HG03064 (cell line): ENCODE results near the gene TNNT3.

Experiments
- ATAC-seq: cut with Tn5 transposase; IDR thresholded peaks from one replicate; pipeline ENCODE4 v1.9.1; 2021; ENCODE audit warnings: low read depth; ENCODE audit not compliant: unreplicated experiment

Gene TNNT3

GRCh38 chr11:1893581-1894359, 25.7 kb upstream of the TNNT3 start:
- ATAC-seq: no peak

DNA sequence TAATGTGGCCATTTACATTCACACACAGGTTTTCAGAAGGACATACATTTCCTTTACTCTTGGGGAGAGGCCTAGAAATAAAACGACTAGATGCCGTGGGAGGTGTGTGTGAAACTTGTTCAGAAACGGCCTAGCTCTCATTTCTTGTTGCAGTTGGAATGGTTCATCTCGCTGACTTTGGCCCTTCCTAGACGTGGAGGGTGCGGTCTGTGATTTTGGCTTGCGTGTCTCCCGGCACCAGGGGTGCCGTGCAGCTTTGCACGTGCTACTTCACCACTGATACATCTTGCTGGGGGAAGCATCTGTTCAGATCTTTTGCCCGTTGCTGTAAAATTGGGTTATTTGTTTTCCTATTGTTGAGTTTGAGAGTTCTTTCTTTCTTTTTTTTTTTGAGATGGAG, 24.7 kb upstream of the TNNT3 start:
- no peak for ATAC-seq

DNA sequence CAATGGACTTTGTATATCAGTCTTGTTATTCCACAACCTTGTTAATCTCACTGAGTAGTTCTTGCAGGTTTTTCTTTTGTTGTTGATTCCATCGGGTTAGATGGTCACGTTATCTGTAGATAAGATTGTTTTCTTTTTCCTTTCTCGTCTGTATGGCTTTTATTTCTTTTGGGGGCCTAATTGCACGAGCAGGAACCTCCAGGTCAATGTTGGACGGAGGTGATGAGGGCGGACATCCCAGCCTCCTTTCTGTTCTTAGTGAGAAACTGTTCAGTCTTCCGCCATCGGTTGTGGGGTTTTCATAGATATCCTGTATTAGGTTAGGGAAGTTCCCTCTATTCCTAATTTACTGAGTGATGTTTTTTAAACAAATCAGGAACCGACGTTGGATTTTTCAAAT, 23.0 kb upstream of the TNNT3 start:
- no peak for ATAC-seq

DNA sequence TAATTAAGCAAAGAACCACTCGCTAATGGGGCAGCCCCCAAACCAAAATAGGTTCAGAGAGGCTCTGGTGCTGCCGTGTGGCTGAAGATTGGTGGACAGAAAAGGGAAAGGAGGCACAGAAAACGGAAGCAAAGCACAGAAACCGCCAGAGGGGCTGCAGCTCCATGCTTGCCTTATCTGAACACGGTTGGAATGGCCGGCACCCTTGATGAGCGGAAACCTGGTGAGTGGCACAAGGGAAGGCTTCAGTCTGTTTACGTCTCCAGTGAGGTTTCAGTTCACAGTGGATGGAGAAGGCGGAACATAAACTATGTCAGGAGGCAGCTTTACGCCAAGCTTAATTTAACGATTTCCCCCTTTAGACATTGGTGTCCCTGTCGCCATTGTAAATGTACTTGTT, 22.6 kb upstream of the TNNT3 start:
- ATAC-seq: no peak

GRCh38 chr11:1899090-1899489, 20.4 kb upstream of the TNNT3 start:
- ATAC-seq: no peak

- no peak for ATAC-seq
Observed at GRCh38 chr11:1899686-1900085, 19.8 kb upstream of the TNNT3 start.

GRCh38 chr11:1906181-1906580, 13.3 kb upstream of the TNNT3 start:
- no peak for ATAC-seq

DNA sequence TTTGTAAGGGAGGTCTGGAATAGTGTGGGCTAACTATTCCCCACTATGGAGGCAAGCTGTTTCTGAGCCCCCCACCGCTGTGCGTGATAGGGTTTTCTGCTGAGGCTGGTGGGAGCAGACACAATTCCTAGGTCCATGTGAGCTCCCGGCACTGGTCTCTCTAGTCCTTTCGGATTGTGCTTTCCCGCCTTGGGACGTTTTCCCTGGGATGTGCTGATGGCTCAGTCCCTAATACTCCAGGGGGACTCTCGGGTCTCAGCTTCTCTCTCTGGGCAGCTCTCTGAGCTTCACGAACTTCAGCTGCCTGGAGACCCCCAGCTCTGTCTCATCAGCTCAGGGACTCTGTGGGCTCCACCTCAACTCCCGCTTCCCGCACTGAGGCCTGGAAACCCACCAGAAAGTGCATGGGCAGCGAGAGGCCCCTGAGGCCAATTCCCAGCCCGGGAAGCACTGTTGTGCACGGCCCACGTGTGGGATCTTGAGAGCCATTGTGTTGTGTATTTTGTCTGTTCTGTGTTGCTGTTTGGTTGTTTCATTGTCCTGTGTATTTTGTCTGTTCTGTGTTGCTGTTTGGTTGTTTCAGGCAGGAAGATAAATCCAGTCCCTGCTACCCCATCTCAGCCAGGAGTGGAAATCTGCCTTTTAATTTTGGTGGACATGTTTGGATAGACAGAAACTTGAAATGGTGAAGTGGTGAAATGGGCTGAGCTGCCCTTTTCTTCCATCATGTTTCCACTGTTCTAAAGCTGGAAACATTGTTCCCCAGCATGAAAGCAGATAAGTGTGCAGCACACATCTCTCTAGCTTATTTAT, 12.7 kb upstream of the TNNT3 start:
- no peak for ATAC-seq

DNA sequence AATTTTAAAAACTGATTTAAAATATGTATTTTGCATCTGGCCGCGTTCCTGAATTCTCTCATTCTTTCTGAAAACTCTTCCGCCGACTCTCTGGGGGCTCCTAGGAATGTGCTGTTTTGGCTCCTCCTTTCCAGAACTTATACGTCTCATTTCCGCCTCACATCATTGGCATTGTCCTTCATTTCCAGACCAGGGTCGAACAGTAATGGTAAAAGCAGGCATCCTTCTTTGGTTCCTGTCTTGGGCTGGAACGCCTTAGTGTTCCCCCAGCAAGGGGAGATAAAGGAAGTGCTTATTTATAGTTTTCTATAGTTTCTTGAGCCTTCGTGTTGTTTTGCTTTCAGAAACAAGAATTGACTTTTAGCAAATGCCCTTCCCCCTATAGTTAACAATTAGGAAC, 10.9 kb upstream of the TNNT3 start:
- no peak for ATAC-seq

- no peak for ATAC-seq
Observed at GRCh38 chr11:1909524-1909923, 10.0 kb upstream of the TNNT3 start.

DNA sequence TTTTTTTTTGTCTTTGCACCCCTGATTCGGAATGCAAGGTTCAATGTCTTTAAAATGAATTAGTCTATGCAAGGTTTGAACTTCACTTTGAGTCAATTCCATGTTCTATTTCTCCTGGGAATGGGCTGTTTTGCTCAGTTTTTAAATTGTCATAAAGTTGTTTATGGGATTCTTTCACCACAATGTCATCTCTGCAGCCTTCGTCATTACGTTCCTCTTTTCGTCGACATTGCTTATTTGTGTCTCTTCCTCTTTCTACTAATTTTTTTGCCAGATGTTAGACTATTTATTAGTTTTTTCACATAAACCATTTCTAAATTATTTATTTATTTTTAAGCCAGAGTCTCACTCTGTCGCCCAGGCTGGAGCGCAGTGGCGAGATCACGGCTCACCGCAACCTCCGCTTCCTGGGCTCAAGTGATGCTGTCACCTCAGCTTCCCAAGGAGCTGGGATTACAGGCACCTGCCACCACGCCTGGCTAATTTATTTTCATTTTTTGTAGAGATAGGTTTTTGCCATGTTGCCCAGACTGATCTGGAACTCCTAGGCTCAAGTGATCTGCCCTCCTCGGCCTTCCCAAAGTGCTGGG, 7.1 kb upstream of the TNNT3 start:
- no peak for ATAC-seq

- no peak for ATAC-seq
Observed at GRCh38 chr11:1913271-1914060, 6.0 kb upstream of the TNNT3 start.

GRCh38 chr11:1915795-1916131, 3.7 kb upstream of the TNNT3 start:
- no peak for ATAC-seq

GRCh38 chr11:1916132-1916985, 3.1 kb upstream of the TNNT3 start:
- no peak for ATAC-seq

DNA sequence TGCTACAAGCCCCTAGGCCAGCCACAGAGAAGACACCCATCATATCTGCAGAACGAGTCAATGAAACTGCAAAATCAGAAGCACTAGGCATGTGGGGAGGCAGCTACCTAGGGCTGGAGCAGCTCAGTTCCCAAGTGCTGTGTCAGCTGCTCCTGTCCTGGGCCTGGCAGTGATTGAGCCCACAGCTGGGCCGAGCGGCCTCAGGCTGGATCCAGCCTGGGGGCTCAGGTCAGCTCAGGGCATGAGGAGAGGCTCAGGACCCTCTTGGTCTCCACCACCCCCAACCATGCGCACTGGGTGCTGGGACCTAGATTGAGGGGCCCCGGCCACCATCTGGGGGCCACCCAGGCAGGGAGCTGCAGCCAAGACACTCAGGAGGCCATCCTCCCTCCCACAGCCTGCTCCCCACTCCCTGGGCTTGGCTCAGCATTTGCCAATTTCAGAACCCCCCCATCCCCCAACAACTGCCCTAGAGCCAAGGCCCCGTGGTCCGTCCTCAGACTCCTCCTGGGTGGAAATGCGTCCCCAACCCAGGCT, 2.4 kb upstream of the TNNT3 start:
- ATAC-seq: no peak

DNA sequence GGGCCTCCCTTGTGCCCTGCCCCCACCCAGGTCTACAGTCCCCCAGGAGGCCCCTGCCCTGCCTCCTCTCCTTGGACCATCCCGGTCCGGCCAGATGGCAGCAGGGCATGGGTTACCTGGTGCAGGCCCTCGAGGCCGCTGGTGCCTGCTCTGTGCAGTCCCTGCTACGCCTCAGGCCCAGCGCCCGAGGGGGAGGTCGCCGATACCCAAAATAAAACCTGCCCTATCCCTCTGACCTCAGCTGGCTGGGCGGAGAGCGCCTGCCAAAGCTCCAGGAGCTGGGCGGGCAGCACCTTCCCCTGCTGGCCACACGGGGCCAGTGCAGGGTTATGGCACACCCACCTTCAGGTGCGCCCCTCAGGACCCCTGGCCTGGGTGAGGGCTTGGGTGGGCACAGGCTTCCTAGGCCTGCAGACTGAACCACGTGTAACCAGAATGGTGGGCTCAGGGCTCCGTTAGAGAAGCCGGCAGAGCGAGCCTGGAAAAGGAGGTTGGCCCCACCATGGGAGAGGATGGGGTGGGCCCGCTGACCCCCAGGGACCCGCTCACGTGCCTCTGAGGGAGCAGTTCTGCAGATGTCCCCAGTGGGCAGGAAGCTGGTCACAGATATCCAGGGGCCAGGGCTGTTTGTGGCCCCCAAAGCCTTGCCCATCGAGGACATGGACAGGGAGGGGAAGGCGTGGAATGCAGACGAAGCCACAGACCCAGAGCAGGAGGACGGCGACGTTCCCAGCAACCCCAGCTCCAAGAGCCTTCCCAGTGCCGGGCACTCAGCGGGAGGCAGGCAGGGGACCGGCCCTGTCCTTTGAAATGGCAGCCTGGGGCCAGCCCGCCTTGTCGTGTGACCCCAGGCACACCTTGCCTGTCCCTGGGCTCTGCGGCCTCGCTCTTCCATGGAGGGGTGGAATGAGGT, 1.7 kb upstream of the TNNT3 start:
- no peak for ATAC-seq

DNA sequence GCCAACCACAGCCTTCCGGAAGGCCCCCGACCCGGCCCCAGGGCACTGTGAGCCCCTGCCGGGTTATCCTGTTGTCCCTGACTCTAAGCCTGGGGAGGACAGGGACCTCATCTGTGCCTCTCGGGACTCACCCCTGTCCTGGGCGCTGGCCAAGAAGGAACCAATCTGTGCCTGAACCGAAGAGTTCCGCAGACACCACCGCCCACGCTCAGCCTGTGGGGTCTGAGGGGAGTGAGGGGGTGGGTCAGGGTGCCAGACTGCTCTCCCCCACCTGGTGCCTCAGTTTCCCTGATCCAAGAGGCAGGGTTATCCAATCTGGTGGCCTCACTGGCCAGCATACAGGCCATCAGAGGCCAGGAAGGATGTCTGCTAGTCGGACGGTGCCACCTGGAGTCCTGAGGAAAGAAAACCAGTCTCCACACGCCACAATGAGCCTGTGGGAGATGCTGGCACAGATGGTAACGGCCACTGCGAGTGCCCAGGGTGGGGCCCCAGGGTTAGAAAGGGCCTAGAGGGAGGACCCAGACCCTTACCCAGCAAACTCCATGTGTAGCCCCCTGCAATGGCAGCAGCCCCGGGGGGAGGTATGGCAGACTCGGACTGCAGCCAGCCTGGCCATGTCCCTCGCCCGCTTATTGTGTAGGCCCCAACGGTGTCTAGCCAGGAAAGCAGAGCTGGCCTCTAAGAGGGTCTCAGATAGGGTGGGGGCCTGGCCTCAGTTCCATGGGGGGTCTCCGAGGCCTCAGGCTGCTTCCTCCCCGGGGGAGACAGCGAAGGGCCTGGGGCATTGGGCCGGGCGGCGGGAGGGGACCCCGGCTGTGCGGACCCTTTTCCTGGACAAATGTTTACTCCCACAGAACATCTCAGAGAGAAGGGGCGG, 827 bp upstream of the TNNT3 start:
- no peak for ATAC-seq
